Measurements from ENCODE around the gene WWOX. TPM values are rescaled to one million over a fixed set of nuclear protein-coding genes. Genes with fewer than 3 reads are reported as not detected.
A peak's percentile ranks its signal among the peaks of the same experiment; 100 is the strongest.

Gene WWOX
- total RNA-seq, 4 donors from 2014 or later: 135 to 209 (median 159) TPM

DNA sequence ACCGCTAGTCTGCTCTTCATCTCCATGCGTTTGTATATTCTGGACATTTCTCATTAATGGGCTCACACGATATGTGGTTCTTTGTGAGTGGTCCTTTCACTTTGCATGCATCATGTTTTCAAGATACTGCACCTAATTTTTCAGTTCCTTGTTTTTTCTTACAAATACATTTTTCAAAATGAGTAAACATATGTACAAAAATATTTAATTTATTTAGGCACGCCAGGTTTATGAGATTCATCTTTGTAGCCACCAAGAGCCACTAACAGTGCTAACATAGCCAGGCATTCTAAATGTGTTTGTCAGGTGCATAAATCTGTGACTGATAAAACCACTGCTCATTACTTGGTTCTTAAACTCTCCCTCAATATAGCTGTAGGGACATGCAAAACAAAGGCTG lies 375.3 kb downstream of the WWOX start:
- Histone ChIP-seq H3K27ac (no peak overlapping the region), H3K27me3 (no peaks in the 10 kb centered on the region), H3K36me3 (no peaks in the 10 kb centered on the region), H3K9me3 (no peaks in the 10 kb centered on the region), H3K4me1 (peaks cover 9 to 10% of the 10 kb centered on the region in 2 donors), H3K4me3 (replicated peaks in 1 of 3) (no peak overlapping the region)
- 97 to 98% methylated on average over 4 of the region's 4 CpGs for WGBS, 2 donors
- intact Hi-C loops (cut with DNase I): no loop called here
- no peak for TF ChIP-seq POLR2A (IDR thresholded peaks at IDR 0.05)
- no peak for TF ChIP-seq CTCF (IDR thresholded peaks at IDR 0.05)
- no peak for DNase-seq

DNA sequence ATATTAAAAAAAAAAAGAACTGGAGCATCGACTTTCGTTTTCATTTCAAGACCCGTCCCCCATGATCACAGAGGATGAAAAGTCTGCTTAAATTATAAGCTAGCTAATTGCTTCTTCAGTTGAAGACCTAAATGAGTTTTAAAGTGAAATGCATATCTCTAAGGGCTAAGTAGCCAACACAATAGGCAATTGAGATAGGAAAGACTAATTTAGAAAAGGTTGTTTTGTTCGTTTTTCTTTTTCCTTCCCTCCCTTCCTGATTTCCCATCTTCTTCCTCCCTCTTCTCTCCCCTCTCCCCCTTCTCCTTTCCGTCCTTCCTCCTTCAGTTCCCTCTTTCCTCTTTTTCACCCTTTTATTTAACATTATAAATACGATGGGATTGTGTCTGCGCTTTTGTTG lies 377.2 kb downstream of the WWOX start:
- Histone ChIP-seq H3K27ac (no peak overlapping the region), H3K4me1 (peaks cover 13 to 18% of the 10 kb centered on the region in 2 donors), H3K9me3 (no peaks in the 10 kb centered on the region), H3K4me3 (replicated peaks in 1 of 3) (no peak overlapping the region), H3K27me3 (no peaks in the 10 kb centered on the region), H3K36me3 (no peaks in the 10 kb centered on the region)
- whole genome bisulfite sequencing, 2 donors: 84 to 89% methylated on average over 7 of the region's 7 CpGs
- intact Hi-C loops (cut with DNase I): no loop called here
- TF ChIP-seq CTCF (IDR thresholded peaks at IDR 0.05) (no peak), POLR2A (IDR thresholded peaks at IDR 0.05) (no peak)
- no peak for DNase-seq

DNA sequence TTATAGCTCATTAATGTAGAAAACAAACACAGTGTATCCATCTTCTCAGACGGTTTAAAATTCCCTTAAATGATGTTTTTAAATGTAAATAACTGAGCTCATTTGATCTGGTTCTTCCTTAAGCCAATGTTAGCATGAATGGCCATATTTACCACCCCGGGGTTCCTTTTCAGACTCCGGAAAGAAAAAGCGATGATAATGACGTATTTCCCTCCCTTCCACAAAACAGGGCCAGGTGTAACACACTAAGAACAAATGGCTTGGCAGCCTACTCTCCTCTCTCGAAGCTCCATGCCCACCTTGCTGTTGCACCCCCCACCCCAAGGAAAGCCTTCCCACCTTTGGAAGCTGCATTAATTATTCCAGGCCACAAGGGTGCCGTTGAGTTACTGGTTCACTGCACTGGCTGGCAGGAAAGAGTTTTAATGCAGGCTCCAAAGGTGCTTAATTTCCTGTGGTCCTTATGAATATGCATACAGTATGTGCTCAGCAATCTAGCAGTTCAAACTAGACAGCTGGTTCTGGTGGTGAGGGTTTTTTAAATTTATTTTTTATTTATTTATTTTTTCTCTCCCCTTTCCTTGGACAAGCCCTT lies 378.9 kb downstream of the WWOX start:
- H3K9me3 ChIP-seq: no peaks in the 10 kb centered on the region
- WGBS, 2 donors: 70 to 78% methylated on average over 7 of the region's 7 CpGs
- intact Hi-C loops (cut with DNase I): no loop called here
- H3K4me3 ChIP-seq (replicated peaks in 1 of 3): no peak overlapping the region
- TF ChIP-seq POLR2A (IDR thresholded peaks at IDR 0.05): no peak
- TF ChIP-seq CTCF (IDR thresholded peaks at IDR 0.05): peak in 3 of 6 experiments; percentile 47 to 63 (median 56)
- H3K27me3 ChIP-seq: no peaks in the 10 kb centered on the region
- H3K27ac ChIP-seq: no peak overlapping the region
- H3K4me1 ChIP-seq: peaks cover 4 to 9% of the 10 kb centered on the region in 2 donors
- DNase-seq: peak in 1 of 2 donors; percentile 21
- H3K36me3 ChIP-seq: no peaks in the 10 kb centered on the region

GRCh38 chr16:78479723-78480122 lies 380.3 kb downstream of the WWOX start:
- no peaks in the 10 kb centered on the region for H3K27me3 ChIP-seq
- 97 to 100% methylated on average over 2 of the region's 2 CpGs for WGBS, 2 donors
- no peak for DNase-seq

More at GRCh38 chr16:78479723-78480122, 380.3 kb downstream of the WWOX start:
- intact Hi-C loops (cut with DNase I): no loop called here
- Histone ChIP-seq H3K27ac (no peak overlapping the region), H3K4me3 (replicated peaks in 1 of 3) (no peak overlapping the region), H3K4me1 (peaks cover 4 to 9% of the 10 kb centered on the region in 2 donors), H3K36me3 (no peaks in the 10 kb centered on the region), H3K9me3 (no peaks in the 10 kb centered on the region)
- TF ChIP-seq POLR2A (IDR thresholded peaks at IDR 0.05) (no peak), CTCF (IDR thresholded peaks at IDR 0.05) (no peak)

Measured in thyroid gland (tissue), 4 donors.